Small intestine (tissue), 7 donors: ENCODE measurements around the gene TMEM183A. TPM values are rescaled to one million over a fixed set of nuclear protein-coding genes. Genes with fewer than 3 reads are reported as not detected.

Experiments used
- DNase-seq, 2 donors: peaks; one replicate each; pipeline versions ENCODE4 v3.0.0 to v3.0.0-alpha.2; 2013
- FAIRE-seq: peaks from 2 replicates; lab custom pipeline; 2012; peaks lifted over from hg19 to GRCh38; lab: Jason Lieb, UNC
- H3K27ac ChIP-seq, 3 donors: one replicate each; pipeline ENCODE4 v1.5.1; 2013; ENCODE audit warnings: low read length in 2 of 3, mild to moderate bottlenecking in 2 of 3, control low read depth in 1 of 3, inconsistent platforms in 1 of 3, low read depth in 1 of 3, moderate library complexity in 1 of 3
- H3K27me3 ChIP-seq, 3 donors: one replicate each; pipeline ENCODE4 v1.6.1; 2013; ENCODE audit warnings: low read length in 3 of 3, inconsistent platforms in 1 of 3; ENCODE audit not compliant: control insufficient read depth in 3 of 3, insufficient read depth in 3 of 3
- H3K36me3 ChIP-seq, 3 donors: one replicate each; pipeline ENCODE4 v1.6.1; 2013; ENCODE audit warnings: low read length in 3 of 3, inconsistent platforms in 1 of 3, low read depth in 1 of 3, mild to moderate bottlenecking in 1 of 3, moderate library complexity in 1 of 3; ENCODE audit not compliant: control insufficient read depth in 3 of 3, insufficient read depth in 2 of 3
- H3K4me1 ChIP-seq, 3 donors: one replicate each; pipeline ENCODE4 v1.6.1; 2013; ENCODE audit warnings: low read length in 2 of 3, inconsistent platforms in 1 of 3, low read depth in 1 of 3, mild to moderate bottlenecking in 1 of 3, moderate library complexity in 1 of 3; ENCODE audit not compliant: control insufficient read depth in 3 of 3, insufficient read depth in 2 of 3
- H3K4me3 ChIP-seq, 3 donors: one replicate each; pipeline ENCODE4 v1.5.1; 2013; ENCODE audit warnings: low read length in 3 of 3, control low read depth in 1 of 3, inconsistent platforms in 1 of 3, low read depth in 1 of 3, mild to moderate bottlenecking in 1 of 3, moderate library complexity in 1 of 3
- H3K9me3 ChIP-seq, 2 donors: one replicate each; pipeline ENCODE4 v1.6.1; 2013; ENCODE audit warnings: low read depth in 1 of 2, low read length in 1 of 2; ENCODE audit not compliant: control insufficient read depth in 2 of 2, insufficient read depth in 1 of 2
- WGBS, 3 donors: extraction: QIAGEN DNeasy Blood & Tissue Kit; methylation state at CpG; one replicate each; pipeline ENCODE4 v1.1.7; 2013; 5-methylcytosine and 5-hydroxymethylcytosine counted together
- polyA plus RNA-seq, 4 donors: library from polyadenylated mRNA; stranded (reverse) in 3 of 4; unstranded in 1 of 4; fragments of 200-250 nt in 3 of 4; fragments of 120-200 nt in 1 of 4; gene quantifications; one replicate each; pipeline versions ENCODE4 v1.2.1 to v1.2.3, GENCODE V29; 2013
- donor health status: healthy with polysubstance abuse.
- donor health status: control.
- donor health status: control.
- donor health status: Bipolar disorder and iron deficiency.
- donor health status: healthy.

Gene TMEM183A
- polyA plus RNA-seq, 4 donors: 58.9 to 80.4 (median 67.2) TPM

DNA sequence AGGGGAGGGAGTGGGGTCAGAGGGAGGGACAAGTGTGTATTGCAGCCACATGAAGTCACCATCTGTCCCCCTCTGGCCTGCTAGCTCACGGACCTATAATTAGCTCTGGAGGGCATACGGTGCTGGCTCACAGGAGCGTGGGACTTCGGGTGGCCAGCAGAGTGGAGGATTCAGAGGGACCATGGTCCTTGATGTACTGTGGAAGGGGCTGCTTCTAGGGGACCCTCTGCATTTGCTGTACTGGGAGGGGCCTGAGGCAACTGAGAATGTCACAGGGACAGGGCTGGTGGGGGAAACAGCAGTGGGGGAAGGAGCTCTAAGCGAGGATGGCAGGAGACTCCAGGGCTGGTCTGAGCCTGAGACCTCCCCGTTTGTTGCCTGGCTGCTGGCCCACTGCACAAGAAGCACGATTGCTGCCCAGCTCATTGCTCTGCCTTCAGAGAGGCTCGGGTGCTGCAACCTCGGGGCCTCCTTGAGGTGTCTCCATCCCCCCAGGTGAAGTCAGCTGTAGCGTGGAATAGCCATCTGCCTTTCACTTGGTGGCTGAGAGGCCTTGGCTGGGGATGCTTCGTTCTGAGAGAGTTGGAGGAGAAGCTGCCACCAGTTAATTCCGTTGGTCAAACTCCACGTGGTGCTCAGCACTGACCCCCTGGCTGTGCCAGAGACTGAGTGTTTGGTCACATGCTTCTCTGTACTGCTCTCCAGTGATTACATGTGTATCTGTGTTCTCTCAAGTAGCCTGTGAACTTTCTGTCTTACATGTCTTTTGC is 21.8 kb downstream of the TMEM183A start:
- peaks cover 0 to 4% of the 10 kb centered on the region in 2 donors for H3K9me3 ChIP-seq
- FAIRE-seq (no peak), DNase-seq (no peak)
- H3K27ac ChIP-seq: no peak overlapping the region
- WGBS, 3 donors: 70 to 75% (median 74%) methylated on average over 13 of the region's 13 CpGs
- H3K27me3 ChIP-seq: peaks cover 0 to 26% (median 5%) of the 10 kb centered on the region in 3 donors
- H3K4me1 ChIP-seq: peaks cover 0 to 9% (median 3%) of the 10 kb centered on the region in 3 donors
- peaks cover 0 to 6% (median 2%) of the 10 kb centered on the region in 3 donors for H3K36me3 ChIP-seq
- no peak overlapping the region for H3K4me3 ChIP-seq

DNA sequence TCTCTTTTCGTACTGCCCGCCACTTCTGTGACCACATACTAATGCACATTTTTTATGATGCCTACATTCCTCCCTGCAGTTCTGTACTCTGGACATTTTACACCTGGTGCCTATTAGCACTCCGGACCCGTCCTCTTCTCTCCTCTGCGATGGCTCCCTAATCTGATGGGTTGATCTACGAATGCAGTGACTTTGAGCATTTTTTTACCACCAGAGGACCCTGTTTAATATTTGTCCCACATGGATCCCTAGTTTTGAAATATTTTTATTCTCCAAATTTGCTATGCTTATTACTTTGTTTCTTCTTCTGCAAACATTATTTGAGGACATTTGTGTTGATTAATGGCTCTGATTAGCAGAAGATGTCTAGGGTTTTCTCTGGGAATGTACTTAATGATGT is 24.3 kb downstream of the TMEM183A start:
- Histone ChIP-seq H3K4me1 (peaks cover 0 to 8% (median 3%) of the 10 kb centered on the region in 3 donors), H3K4me3 (no peak overlapping the region), H3K36me3 (no peaks in the 10 kb centered on the region), H3K27ac (no peak overlapping the region), H3K9me3 (no peaks in the 10 kb centered on the region), H3K27me3 (peaks cover 0 to 23% (median 5%) of the 10 kb centered on the region in 3 donors)
- DNase-seq: no peak
- WGBS, 3 donors: 47 to 74% (median 73%) methylated on average over 6 of the region's 6 CpGs
- FAIRE-seq: no peak

DNA sequence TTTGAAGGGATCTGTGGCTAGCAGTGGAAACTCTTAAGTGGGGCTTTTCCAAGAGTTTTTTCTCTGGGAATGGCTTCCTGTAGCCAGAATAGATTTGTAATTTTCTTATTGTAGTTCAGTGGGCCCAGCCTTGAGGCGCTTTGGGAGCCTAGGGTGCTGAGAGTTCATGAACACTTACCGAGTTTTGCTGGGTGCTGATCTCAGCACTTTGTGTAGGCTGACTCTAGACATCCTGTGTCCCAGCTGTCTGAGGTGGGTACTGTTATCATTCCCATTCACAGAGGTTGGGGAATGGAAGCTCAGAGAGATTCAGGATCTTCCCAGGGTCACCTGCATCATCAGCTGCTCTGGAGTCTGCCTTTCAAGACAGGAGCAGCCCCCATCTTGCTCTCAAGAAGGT is 26.1 kb downstream of the TMEM183A start:
- 79 to 93% (median 87%) methylated on average over 2 of the region's 2 CpGs for WGBS, 3 donors
- no peak for FAIRE-seq
- Histone ChIP-seq H3K36me3 (no peaks in the 10 kb centered on the region), H3K4me3 (no peak overlapping the region), H3K4me1 (no peaks in the 10 kb centered on the region), H3K27ac (no peak overlapping the region), H3K27me3 (peaks cover 0 to 9% (median 0%) of the 10 kb centered on the region in 3 donors), H3K9me3 (no peaks in the 10 kb centered on the region)
- DNase-seq: no peak

DNA sequence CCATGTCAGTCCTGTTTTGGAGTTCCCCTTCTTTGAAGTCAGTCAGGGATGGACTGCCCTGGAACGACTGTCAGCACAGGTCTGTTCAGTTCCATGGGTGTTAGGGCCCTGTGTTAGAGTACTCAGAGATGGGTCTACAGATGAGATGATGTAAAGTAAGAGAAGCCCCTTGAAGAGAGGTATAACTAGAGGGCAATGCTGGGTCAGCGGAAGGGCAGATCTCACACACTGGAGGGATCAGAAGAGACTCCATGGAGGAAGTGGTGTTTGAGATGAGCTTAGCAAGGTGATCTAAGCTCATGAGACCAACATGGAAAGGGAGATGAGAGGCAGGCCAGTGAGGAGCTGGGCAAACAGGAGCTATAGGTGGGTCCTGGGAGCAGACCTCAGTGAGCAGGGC is 26.7 kb downstream of the TMEM183A start:
- Histone ChIP-seq H3K9me3 (no peaks in the 10 kb centered on the region), H3K4me1 (no peaks in the 10 kb centered on the region), H3K27me3 (peaks cover 0 to 5% (median 0%) of the 10 kb centered on the region in 3 donors), H3K4me3 (no peak overlapping the region), H3K36me3 (no peaks in the 10 kb centered on the region), H3K27ac (no peak overlapping the region)
- 83 to 91% (median 91%) methylated on average over 2 of the region's 2 CpGs for WGBS, 3 donors
- DNase-seq: no peak
- FAIRE-seq: no peak

DNA sequence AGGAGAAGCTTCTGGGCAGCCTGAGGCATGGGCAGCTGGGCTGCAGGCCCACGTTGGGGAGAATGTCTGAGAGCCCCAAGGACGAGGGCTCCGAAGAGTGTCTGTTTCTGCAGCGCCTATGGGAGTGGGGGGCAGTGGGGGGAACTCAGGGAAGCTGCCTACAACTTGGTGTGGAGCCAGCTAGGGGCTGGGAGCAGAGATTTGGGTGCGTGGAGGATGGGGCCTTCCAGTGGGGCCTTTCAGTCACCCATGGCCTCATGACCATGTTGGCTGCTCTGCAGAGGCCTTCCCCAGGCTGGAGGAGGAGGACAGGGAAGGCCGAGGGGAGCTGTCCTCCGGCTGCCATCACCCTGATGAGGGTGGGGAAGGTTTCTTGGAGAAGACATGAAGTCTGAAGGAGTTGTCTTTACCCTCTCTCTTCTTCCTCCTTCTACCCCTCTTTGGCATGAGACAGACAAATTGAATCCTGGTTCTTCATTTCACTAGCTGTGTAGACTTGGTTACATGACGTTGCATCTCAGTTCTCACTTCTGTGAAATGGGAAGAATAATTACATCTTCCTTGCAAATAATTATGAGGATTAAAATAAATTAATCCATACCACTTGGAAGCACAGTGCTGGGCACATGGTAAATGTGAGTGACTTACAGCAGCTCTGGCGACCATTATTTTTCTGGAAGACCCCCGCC is 27.4 kb downstream of the TMEM183A start:
- Histone ChIP-seq H3K4me3 (no peak overlapping the region), H3K27me3 (peaks cover 0 to 5% (median 0%) of the 10 kb centered on the region in 3 donors), H3K36me3 (no peaks in the 10 kb centered on the region), H3K9me3 (no peaks in the 10 kb centered on the region), H3K4me1 (no peaks in the 10 kb centered on the region), H3K27ac (no peak overlapping the region)
- no peak for DNase-seq
- no peak for FAIRE-seq
- 68 to 81% (median 79%) methylated on average over 10 of the region's 10 CpGs for WGBS, 3 donors

DNA sequence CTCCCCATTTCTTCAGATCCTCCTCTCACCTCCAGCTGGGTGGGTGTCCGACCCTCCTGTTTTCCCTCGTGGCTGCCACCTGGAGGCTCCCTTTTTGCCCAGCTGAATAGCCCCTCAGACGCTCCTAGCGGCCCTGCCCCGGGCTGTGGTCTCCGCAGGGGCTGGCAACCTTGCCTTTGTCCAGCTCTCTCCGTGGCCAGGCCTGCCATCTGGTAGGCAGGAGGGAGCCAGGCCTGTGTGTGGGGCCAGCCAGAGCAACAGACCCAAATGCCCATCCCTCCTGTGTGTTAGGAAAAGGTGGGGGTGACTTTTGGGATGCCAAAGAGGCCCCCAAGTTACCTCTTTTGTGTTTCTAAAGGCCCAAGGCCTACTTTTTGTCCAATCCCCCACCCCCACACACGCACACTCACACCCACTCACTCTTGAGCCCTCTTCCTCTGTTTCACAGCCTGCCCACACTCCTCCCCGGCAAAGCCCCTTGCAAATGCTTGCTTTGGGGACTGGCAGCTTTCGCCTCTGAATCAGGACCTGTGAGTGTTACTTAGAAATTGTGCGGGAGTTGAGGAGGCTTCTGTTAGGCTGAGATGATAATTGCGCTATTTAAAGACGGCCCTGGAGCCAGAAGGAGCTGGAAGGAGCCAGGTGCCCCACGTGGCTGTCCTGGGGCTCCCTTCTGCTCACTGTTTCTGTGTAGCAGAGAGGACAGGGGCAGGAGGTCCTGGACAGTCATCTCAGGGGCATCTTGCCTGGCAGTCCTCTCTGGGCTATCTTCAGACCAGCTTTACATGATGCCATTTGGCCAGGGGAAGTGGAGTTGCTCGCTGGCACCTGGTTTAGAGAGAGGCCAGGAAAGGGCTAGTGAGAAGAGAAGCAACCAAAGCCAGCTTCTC is 28.2 kb downstream of the TMEM183A start:
- DNase-seq (no peak), FAIRE-seq (no peak)
- Histone ChIP-seq H3K36me3 (no peaks in the 10 kb centered on the region), H3K9me3 (no peaks in the 10 kb centered on the region), H3K4me3 (no peak overlapping the region), H3K27ac (no peak overlapping the region), H3K4me1 (no peaks in the 10 kb centered on the region), H3K27me3 (peaks cover 0 to 5% (median 0%) of the 10 kb centered on the region in 3 donors)
- WGBS, 3 donors: 77 to 80% (median 80%) methylated on average over 15 of the region's 15 CpGs

DNA sequence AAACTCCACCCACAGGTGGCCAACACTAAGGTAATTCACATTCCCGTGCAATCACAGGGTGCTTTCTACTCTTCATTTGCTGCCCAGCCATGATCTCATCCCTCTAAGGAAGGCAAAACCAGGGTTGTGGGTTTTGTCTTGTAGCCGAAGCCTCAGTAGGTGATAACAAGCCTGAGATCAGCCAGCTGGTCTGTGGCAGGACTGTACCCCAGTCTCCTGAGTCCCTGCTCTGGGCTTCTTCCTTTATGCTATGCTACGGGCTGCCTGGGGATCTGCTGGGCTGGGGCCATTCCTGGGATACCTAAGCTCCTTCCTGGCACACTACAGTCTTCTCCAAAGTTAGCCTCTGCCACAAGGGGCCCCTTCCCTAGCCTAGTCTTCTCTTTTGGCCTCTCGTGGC is 29.0 kb downstream of the TMEM183A start:
- no peaks in the 10 kb centered on the region for H3K9me3 ChIP-seq

DNA sequence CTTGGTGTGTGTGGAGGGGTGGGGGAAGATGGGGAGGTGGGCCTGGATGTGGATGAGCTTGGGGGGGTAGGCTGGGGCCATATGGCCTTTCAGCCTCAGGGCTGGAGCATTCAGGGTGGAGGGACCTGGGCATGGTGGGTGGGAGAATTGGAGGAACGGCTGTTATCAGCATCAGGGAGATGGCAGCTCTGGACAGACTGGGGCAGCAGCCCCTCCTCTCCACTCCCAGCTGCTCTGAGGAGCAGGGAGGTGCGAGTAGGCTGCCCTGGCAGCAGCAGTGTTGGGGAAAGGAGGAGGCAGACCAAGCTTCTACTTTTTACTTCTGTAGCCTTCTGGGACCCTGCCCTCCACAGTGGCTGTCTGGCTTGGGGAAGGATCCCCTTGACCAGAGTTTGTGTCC is 29.4 kb downstream of the TMEM183A start:
- H3K36me3 ChIP-seq: no peaks in the 10 kb centered on the region
- FAIRE-seq (no peak), DNase-seq (no peak)
- no peaks in the 10 kb centered on the region for H3K4me1 ChIP-seq
- peaks cover 0 to 6% (median 0%) of the 10 kb centered on the region in 3 donors for H3K27me3 ChIP-seq
- no peak overlapping the region for H3K27ac ChIP-seq
- no peak overlapping the region for H3K4me3 ChIP-seq
- WGBS, 3 donors: 41 to 46% (median 43%) methylated on average over 2 of the region's 2 CpGs
- H3K9me3 ChIP-seq: no peaks in the 10 kb centered on the region

More for the DNA sequence above, 29.0 kb downstream of the TMEM183A start:
- FAIRE-seq: no peak
- WGBS, 3 donors: 39 to 60% (median 57%) methylated on average over 4 of the region's 4 CpGs
- DNase-seq: no peak
- no peak overlapping the region for H3K4me3 ChIP-seq
- no peaks in the 10 kb centered on the region for H3K36me3 ChIP-seq
- no peaks in the 10 kb centered on the region for H3K4me1 ChIP-seq
- H3K27ac ChIP-seq: no peak overlapping the region
- H3K27me3 ChIP-seq: peaks cover 0 to 5% (median 0%) of the 10 kb centered on the region in 3 donors
